ENCODE results near the gene FZD2.
"Not testable (repeated sequence)": the region's sequence is repeated elsewhere in the genome, so short reads cannot be mapped to it uniquely, and the experiment has no call there.

Gene FZD2

DNA sequence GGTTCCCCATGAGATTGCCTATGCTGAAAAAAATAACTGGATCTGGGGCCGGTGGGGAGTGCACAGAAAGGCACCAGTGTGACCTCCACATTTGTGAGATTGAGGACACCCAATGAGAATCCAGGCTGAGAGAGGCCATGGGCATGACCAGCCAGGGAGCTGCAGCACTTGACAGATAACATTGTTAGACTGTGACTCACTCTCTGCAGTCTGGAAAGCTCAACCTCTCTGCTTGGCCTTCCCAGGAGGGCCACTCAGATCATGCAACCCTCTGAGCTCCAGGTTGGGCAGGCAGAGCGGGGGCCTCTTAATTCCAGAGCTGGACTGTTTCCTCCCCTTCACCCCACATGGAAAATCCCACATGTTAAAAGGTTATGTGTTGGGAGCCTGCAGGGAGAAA, 30.1 kb downstream of the FZD2 start:
- TF ChIP-seq, protein P1, sequence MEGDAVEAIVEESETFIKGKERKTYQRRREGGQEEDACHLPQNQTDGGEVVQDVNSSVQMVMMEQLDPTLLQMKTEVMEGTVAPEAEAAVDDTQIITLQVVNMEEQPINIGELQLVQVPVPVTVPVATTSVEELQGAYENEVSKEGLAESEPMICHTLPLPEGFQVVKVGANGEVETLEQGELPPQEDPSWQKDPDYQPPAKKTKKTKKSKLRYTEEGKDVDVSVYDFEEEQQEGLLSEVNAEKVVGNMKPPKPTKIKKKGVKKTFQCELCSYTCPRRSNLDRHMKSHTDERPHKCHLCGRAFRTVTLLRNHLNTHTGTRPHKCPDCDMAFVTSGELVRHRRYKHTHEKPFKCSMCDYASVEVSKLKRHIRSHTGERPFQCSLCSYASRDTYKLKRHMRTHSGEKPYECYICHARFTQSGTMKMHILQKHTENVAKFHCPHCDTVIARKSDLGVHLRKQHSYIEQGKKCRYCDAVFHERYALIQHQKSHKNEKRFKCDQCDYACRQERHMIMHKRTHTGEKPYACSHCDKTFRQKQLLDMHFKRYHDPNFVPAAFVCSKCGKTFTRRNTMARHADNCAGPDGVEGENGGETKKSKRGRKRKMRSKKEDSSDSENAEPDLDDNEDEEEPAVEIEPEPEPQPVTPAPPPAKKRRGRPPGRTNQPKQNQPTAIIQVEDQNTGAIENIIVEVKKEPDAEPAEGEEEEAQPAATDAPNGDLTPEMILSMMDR (conservative IDR thresholded peaks at IDR 0.05; ENCODE audit: low read length), result no peak
- peak; percentile 94 for DNase-seq (ENCODE audit: low read depth)
- H3K4me3 ChIP-seq (ENCODE audit: low read length), result no peak overlapping the region

- no peak overlapping the region for H3K4me3 ChIP-seq (ENCODE audit: low read length)
- TF ChIP-seq, protein P1 (conservative IDR thresholded peaks at IDR 0.05; ENCODE audit: low read length), result no peak
- peak; percentile 80 for DNase-seq (ENCODE audit: low read depth)
Measured at GRCh38 chr17:44589316-44590071, 32.2 kb downstream of the FZD2 start.

- DNase-seq (ENCODE audit: low read depth); H3K4me3 ChIP-seq (ENCODE audit: low read length): not testable (repeated sequence)
Measured at GRCh38 chr17:44590072-44590462, 32.8 kb downstream of the FZD2 start.

DNA sequence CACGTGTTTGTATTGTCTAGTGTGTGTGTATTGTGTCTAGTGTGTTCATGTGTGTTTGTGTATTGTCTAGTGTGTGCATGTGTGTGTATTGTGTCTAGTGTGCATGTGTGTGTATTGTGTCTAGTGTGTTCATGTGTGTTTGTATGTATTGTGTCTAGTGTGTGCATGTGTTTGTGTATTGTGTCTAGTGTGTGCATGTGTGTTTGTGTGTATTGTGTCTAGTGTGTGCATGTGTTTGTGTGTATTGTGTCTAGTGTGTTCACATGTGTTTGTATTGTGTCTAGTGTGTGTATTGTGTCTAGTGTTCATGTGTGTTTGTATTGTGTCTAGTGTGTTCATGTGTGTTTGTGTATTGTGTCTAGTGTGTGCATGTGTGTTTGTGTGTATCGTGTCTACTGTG, 33.5 kb downstream of the FZD2 start:
- not testable (repeated sequence) for DNase-seq (ENCODE audit: low read depth)

GRCh38 chr17:44591206-44591605, 33.9 kb downstream of the FZD2 start:
- DNase-seq (ENCODE audit: low read depth), result no peak
- TF ChIP-seq, protein P1 (conservative IDR thresholded peaks at IDR 0.05; ENCODE audit: low read length), result no peak

More for the DNA sequence above, 33.5 kb downstream of the FZD2 start:
- H3K4me3 ChIP-seq (ENCODE audit: low read length), result not testable (repeated sequence)

DNA sequence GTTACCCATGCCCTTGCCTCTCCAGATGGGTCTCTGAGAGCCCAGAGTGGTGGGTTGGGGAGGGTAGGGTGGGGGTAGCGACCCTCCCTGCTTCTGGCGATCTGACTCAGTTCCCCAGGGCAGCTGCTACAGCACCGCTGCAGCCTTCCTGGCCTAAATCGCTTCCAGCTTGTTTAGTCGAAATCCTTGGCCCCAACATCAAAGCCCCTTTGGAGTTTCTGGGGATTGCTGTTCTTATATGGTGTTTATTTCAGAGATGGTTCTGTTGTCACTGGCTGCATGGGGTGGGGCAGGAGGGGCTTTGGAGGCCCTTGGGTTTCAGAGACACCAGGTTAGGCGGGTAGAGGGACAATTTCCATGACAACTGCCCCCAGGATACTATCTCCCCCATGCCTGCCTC, 35.9 kb downstream of the FZD2 start:
- TF ChIP-seq, protein P1 (conservative IDR thresholded peaks at IDR 0.05; ENCODE audit: low read length), result no peak
- H3K4me3 ChIP-seq (ENCODE audit: low read length), result no peak overlapping the region
- no peak for DNase-seq (ENCODE audit: low read depth)

More at GRCh38 chr17:44591206-44591605, 33.9 kb downstream of the FZD2 start:
- H3K4me3 ChIP-seq (ENCODE audit: low read length), result no peak overlapping the region

DNA sequence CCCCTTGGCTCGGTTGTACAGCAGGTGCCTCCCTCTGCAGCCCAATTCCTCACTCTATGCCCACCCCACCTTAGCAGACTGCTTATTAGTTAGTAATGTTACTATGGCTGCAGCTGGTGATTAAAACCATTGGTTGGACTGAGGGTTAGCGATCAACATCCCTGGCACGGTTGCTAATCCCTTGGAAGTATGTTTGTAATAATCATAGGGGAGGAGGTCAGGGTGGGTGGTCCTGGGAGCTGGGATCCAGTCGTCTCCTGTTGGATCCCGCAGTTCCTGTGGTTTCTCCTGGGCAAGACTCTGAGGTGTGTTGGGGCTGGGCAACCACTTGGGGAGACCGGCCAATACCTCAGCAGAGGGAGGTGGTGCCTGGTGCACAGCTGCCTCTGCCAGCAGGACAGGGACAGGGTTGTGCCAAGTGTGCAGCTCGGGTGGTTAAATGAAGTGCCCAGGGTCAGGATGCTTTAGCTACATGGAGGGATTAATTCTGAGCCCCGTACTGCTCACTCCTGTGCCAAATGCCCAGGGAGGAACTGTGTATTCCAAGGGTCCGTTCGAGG, 38.0 kb downstream of the FZD2 start:
- no peak overlapping the region for H3K4me3 ChIP-seq (ENCODE audit: low read length)
- TF ChIP-seq, protein P1 (conservative IDR thresholded peaks at IDR 0.05; ENCODE audit: low read length), result no peak
- no peak for DNase-seq (ENCODE audit: low read depth)

GRCh38 chr17:44598329-44598728, 41.0 kb downstream of the FZD2 start:
- TF ChIP-seq, protein P1 (conservative IDR thresholded peaks at IDR 0.05; ENCODE audit: low read length), result no peak
- no peak for DNase-seq (ENCODE audit: low read depth)
- no peak overlapping the region for H3K4me3 ChIP-seq (ENCODE audit: low read length)
